NCI-H1417 treated with DMSO at 0.1 percent for 48 hours (cell line): ENCODE data around the gene NAPG.
"Not testable (repeated sequence)": the region's sequence is repeated elsewhere in the genome, so short reads cannot be mapped to it uniquely, and the experiment has no call there.

Source experiments
- DNase-seq: peaks from one replicate; lab custom pipeline; 2025; lab: John Stamatoyannopoulos, UW

Gene NAPG

DNA sequence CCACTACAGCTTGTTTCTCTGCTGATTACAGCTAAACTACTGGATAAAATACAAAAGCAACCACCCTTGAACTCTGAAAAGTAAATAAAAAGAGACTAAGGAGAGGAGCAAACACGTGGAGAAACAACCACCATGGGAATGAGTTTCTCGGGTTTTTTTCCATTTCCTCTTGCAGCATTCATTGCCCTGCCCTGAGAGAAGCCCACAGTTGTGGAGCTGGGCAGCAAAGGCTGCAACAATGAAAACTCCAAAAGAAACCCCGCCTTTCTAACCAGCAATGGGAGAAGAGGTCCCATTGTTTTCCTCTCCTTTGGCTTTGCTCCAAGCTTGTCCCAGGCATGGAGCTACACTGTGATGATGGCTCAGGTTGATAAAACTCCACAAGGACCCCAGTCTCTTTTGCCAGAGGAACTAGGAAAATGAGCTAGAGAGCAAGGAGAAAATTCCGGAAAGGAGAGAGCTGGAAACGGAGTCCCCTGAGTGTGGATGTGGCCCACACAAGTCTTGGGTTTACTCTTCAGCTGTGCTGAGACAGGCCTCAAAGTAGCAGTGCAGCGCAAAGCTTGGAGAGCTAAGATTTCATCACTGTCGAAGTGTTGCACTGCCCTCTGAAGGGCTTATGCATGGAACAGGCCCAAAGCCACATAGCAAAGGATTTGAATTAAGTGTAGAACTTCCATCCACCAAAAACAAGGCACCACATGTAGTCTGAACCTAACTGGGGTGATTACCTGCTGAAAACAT, 20.9 kb downstream of the NAPG start:
- no peak for DNase-seq

DNA sequence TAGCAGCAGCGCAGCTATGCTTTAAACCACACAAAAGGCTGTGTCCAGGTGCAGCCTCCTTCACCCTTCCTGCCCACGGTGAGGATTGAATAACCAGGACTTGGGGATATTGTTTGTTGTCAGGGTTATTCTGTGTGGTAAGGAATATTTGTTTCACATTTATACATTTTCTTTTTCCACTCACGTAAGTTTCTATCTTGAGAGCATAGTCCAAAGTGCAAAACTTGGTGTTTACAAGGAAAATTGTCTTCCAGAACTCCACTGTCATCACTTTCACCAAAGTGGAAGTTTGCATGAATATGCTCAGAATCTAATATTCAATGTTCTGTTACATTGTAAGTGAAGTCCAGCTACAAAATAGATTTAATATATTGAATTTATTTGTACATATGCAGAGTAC, 26.4 kb downstream of the NAPG start:
- no peak for DNase-seq

DNA sequence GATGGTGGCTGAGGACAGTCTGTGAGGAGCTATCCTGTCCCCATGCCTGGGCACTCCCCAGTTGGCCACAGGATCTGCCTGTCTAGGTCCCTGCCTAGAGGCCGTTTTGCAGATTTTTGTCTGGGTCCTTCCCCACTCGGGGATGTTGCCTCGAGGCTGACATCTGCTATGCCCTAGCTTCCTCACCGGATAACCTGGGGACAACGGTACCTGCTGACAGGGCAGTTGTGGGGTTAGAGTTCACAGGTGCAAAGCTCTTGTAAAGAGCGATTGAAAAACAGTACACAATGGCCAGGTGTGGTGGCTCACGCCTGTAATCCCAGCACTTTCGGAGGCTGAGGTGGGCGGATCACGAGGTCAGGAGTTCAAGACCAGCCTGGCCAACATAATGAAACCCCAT, 30.4 kb downstream of the NAPG start:
- DNase-seq, result not testable (repeated sequence)

DNA sequence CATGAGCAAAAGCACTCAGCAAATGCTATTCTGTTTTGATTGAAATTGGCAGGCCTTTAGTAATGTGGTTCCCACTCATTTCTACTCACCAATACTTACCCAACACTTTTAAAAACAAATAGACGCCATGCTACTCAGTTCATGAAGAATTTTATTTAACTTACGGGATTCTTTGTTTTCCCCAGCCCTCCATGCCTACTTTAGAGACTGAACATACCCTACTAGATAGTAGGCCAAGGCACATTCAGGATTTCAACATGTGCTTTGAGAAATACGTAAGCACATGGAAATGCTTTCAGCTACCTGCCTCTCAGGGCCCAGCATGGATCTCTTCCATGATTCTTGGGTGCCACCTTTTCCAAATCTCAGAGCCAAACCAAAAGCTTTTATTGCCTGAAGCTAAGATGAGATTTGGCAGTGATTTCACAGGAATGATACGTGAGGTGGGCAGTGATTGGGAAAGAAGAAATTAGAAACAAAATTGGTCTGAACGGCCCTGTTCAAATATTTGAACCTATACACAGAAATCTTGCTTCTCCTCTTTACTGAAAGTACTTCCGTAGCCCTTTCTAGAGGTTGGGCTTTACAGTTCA, 31.4 kb downstream of the NAPG start:
- no peak for DNase-seq

DNA sequence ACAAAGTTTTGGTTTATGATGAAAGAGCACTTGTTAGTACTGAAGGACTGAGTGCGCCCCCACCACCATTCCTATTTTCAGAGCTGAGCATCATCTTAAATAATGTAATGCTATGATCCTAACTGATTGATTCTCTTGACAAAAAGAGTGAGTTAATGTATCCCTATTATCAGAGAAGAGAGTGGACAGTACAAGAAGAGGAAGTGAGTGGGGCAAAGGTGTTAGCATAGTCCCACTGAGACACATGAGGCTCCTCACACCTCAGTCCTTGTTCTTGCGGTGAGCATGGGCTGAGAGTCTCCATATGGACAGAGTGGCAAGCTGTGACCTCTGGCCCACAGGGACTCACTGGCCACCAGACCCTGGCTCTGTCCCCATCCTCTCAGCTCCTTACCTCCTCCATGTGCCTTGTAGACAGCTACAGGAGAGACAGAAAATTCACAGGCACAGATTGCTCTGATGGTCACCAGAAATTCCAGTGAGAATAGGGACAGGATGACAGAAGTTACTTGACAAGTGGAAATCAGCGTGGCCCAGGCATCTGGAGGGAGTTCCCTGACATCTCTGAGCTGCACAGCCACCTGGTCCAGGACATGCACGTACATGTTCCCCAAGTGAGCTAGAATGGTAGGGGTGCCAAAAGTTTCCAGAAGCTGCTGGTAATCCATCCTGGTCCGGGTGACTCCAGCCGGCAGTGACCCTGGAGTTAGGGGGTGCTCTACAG, 32.6 kb downstream of the NAPG start:
- no peak for DNase-seq

- DNase-seq, result no peak
These were observed 33.1 kb downstream of the NAPG start for GRCh38 chr18:10558967-10559298.

DNA sequence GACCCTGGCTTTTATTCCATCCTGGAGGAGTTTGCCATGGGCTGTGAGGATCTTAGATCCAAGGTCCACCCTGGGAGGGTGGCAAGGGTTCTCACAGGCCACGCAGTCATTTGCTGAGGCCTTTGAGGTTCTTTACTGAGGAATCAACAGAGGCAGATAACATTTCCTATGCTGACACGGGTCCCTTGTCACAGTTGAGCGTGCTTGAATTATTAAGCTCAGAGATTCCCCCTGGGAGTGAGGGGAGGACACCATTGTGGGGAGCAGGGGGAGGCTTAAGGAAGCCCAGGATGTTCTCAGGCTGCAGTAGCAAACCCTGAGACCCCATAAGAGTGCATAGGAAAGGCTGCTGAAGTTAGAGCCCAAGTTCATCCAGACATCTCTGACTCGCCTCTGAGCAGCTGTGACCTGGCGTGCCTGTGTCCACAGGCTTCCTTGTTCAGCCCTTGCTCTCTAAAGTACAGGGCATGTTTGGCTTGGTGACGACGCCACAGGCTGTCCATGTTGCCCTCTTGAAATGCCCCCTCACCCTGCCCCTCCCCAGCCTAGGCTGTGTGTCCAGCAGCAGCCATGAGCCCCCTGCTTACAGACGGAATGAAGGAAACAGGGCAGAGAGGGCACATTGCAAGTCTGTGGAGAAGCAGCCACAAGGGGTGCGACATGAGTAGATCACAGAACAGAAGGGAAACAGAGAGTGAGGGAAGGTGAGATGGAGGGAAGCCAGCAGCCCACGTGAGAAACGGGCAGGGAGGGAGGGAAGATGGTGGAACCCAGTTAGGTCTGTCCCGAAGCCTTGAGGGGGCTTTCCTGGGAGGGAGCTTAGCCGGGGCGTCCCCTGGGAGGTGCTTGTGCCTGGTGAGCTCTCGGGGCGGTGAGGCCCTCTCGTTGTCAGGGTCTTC, 34.0 kb downstream of the NAPG start:
- no peak for DNase-seq

- peak; percentile 1 for DNase-seq
These were observed 34.7 kb downstream of the NAPG start for GRCh38 chr18:10560452-10561045.

GRCh38 chr18:10562773-10563160, 36.9 kb downstream of the NAPG start:
- no peak for DNase-seq

- DNase-seq, result no peak
These were observed 38.1 kb downstream of the NAPG start for GRCh38 chr18:10563886-10564285.

DNA sequence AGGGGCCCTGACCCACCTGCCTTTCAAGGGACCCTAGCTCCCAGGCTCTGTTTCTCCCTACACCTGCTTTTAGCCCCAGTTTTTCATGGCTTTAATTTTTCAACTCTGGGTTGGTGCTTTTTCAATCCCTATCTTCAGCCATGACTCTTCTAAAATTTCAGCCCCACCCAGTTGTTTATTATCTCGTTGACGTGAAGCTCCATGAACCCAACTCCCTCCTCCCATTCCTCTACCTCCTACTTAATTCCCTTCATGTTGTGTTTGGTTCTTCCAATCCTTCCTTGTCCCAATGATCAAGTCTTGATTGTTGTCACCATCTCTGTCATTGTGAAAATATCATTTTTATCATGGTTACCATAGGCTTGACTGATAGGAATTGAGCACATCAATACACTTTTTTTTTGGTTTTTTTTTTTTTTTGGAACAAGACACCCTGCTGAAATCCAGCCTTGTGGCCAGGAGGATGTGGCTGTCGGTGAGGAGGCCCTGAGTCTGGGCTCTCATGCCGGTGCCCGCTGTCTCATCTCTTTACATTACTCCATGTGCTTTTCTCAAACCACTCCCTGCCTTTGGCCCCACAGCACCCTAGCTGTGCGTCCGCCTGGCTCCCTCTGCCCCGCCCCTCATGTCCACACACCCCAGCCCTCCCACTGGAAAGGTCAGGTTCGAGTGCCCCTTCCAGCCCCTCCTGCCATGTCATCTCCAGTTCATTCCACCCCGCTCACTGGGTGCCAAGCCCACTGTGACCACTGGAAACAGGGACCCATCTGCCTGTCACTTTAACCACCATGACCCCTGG, 39.3 kb downstream of the NAPG start:
- no peak for DNase-seq

DNA sequence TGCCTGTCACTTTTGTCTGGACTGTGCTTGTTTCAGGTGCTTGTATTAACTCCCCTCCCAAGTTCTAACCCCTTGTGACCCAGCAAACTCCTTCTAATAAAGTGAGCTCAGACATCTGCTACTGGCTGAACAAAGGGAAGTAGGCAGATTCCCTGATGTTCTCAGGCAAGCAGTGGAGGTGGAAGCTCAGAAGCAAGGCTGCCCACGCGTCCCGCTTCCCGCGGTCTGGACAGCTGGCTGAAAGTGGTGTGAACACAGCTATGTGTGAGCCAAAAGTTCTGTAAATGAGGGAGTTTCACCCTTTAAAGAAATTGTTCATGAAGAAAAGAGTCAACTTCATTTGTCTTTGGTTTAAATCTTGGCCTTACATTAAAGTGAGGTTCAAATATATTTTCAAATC, 40.0 kb downstream of the NAPG start:
- no peak for DNase-seq

GRCh38 chr18:10566390-10566789, 40.6 kb downstream of the NAPG start:
- DNase-seq, result no peak

DNA sequence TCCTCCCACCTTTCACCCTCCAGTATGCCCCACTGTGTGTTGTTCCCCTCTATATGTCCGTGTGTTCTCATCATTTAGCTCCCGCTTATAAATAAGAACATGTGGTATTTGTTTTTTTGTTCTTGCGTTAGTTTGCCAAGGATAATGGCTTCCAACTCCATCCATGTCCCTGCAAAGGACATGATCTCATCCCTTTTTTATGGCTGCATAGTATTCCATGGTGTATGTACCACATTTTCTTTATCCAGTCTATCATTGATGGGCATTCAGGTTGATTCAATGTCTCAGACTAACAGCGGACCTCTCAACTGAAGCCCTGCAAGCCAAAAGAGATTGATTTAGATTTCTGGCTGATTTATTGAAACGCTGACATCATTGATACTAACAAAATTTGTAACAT, 44.1 kb downstream of the NAPG start:
- DNase-seq, result not testable (repeated sequence)

- no peak for DNase-seq
These were observed 44.8 kb downstream of the NAPG start for GRCh38 chr18:10570622-10571021.

DNA sequence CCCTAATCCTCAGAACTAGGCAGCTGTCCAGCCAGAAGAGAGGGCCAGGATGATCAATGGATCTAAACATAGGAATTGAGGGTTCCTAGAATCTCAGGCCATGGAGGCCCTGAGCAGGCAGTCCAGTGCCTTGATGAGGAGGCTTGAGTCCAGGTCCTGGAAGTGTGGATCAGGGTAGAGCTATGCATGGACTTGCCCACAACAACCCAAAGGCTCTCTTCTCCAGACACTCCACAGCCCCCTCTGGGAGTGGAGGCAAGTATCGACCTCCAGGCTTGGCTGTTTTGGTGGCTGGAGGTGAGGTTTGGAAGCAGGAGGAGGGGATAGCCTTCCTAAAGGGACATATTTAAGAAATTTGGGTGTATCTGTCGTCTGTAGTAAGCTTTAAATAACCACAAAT, 45.7 kb downstream of the NAPG start:
- DNase-seq, result no peak

DNA sequence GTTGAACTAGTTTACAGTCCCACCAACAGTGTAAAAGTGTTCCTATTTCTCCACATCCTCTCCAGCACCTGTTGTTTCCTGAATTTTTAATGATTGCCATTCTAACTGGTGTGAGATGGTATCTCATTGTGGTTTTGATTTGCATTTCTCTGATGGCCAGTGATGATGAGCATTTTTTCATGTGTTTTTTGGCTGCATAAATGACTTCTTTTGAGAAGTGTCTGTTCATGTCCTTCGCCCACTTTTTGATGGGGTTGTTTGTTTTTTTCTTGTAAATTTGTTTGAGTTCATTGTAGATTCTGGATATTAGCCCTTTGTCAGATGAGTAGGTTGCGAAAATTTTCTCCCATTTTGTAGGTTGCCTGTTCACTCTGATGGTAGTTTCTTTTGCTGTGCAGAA, 47.4 kb downstream of the NAPG start:
- DNase-seq, result not testable (repeated sequence)

DNA sequence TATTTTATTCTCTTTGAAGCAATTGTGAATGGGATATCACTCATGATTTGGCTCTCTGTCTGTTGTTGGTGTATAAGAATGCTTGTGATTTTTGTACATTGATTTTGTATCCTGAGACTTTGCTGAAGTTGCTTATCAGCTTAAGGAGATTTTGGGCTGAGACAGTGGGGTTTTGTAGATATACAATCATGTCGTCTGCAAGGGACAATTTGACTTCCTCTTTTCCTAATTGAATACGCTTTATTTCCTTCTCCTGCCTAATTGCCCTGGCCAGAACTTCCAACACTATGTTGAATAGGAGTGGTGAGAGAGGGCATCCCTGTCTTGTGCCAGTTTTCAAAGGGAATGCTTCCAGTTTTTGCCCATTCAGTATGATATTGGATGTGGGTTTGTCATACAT, 48.6 kb downstream of the NAPG start:
- DNase-seq, result not testable (repeated sequence)

- DNase-seq, result not testable (repeated sequence)
These were observed 52.2 kb downstream of the NAPG start for GRCh38 chr18:10577842-10578572.

DNA sequence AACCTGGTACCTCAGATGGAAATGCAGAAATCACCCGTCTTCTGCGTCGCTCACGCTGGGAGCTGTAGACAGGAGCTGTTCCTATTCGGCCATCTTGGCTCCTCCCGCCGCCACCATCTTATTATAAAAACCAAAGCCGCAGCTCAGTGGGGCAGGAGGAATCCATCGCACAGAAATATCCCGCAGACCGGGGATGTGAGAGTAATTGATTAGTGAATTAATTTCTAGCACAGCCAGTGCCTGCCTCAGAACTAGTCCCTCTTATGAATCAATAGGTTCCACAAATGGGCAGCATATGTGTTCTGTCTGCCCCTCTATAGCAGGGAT, 52.7 kb downstream of the NAPG start:
- DNase-seq, result peak; percentile 6
